HG03575 (cell line): ENCODE measurements around the gene LIM2.
A peak's percentile ranks its signal among the peaks of the same experiment; 100 is the strongest.
"Not testable (repeated sequence)": the region's sequence is repeated elsewhere in the genome, so short reads cannot be mapped to it uniquely, and the experiment has no call there.

Source experiments
- ATAC-seq: cut with Tn5 transposase; IDR thresholded peaks from one replicate; pipeline ENCODE4 v1.9.1; 2021; ENCODE audit not compliant: unreplicated experiment, insufficient number of reproducible peaks, low FRiP score; ENCODE audit errors: extremely low read depth

The LIM2 gene

GRCh38 chr19:51398096-51398704 lies 10.4 kb upstream of the LIM2 start:
- no peak for ATAC-seq

GRCh38 chr19:51397453-51397852 lies 9.7 kb upstream of the LIM2 start:
- not testable (repeated sequence) for ATAC-seq

- no peak for ATAC-seq
These were observed 8.4 kb upstream of the LIM2 start for GRCh38 chr19:51396175-51396574.

GRCh38 chr19:51394050-51394836 lies 6.5 kb upstream of the LIM2 start:
- peak; percentile 47 for ATAC-seq

DNA sequence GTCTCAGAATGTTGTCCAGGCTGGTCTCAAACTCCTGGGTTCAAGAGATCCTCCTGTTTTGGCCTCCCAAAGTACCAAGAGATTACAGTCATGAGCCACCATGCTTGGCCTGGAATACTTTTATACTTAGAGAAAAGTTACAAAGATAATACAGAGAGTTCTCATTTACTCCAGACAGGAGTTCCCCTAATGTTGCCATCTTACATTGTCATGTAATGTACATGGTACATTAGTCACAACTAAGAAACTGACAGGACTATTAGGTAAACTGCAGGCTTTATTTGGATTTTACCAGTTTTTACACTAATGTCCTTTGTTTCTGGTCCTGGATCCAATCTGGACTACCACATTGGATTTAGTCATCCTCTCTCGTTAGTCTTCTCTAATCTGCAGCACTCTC lies 4.9 kb upstream of the LIM2 start:
- no peak for ATAC-seq

- ATAC-seq: no peak
These were observed 3.4 kb upstream of the LIM2 start for GRCh38 chr19:51391073-51391611.

DNA sequence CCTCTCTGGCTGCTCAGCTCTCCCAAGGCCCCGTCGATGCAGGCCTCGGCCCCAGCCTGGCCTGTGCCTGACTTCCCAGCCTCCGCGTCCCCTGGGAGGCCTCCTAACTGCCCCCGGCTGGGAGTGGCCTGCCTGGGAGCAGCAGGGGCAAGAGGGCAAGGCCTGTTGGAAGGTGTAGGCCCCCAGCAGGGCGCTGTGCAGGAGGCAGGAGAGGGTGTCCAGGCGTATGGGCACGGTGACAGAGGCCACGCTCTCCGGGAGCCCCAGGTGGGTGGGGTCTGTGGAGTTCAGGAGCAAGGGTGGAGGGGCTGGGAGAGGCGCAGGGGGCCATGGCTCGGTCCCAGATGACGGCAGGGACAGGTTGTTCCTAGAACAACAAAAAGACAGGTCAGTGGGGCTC lies 1.4 kb upstream of the LIM2 start:
- ATAC-seq: no peak

- no peak for ATAC-seq
These were observed 773 bp downstream of the LIM2 start for GRCh38 chr19:51386882-51387520.

- no peak for ATAC-seq
These were observed 5.8 kb downstream of the LIM2 start for GRCh38 chr19:51382004-51382403.

DNA sequence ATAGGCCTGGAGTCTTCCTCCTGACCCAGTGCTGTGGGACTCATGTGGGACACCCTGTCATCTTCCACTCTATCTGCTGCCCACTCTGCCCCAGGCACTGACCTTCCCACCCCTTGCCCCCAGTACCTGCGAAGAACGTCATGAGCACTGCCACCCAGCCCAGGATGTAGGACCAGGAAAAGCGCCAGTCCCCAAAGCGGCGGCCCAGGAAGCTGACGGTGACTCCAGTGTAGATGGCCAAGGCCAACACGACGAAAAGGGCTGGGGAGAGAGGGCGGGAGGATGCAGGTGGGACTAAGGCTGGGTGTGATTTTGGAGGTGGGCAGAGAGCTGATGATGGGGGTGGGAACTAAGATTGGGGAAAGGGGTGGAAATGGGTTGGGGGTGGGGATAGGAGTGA lies 7.4 kb downstream of the LIM2 start:
- no peak for ATAC-seq

DNA sequence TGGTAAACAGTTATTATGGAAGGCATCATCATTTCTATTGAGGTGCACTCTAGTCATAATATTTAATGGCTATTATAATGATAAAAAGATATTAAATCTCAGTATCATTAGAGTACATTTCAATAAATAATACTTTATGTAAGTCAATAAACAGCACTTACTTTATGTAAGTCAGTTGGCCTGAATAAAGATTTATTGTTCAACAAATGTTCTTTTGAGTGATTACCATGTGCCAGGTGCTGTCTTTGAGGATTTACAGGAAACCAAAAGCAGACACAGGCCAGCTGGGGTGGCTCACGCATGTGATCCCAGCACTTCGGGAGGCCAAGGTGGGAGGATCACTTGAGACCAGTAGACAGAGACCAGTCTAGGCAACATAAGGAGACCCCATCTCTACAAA lies 10.4 kb downstream of the LIM2 start:
- no peak for ATAC-seq

- ATAC-seq: no peak
These were observed 12.1 kb downstream of the LIM2 start for GRCh38 chr19:51375504-51376221.

- ATAC-seq: no peak
These were observed 14.9 kb downstream of the LIM2 start, which contains the start of gene NKG7 for GRCh38 chr19:51372649-51373504. Gene NKG7 (minus strand): TSS chr19:51372654. CDS start chr19:51372535, 119 bp downstream.

GRCh38 chr19:51372021-51372648 lies 15.6 kb downstream of the LIM2 start:
- no peak for ATAC-seq

DNA sequence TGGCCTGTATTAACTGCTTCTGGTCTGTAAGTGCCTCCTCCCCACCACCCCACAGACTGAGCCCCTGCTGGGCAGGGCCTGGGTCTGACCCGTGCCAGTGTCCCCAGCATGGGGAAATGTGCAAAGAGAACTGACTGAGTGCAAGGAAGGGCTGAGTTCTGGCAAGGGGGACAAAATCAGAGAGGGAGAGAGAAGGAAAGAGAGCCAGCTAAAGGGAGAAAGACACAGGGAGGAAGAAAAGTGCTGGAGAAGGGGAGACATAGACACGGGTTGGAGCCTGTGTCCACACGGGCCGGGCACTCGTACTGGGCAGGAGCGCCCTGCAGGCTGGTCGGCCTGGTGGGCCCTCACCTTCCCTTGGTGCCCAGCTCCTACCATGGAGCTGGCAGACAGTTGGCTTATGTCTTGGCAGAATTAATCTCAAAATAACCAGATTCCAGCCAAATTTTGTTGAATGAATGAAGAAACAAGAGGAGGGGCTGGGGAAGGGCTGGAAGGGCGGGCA lies 16.5 kb downstream of the LIM2 start:
- ATAC-seq: no peak

- ATAC-seq: no peak
These were observed 17.5 kb downstream of the LIM2 start for GRCh38 chr19:51370230-51370629.

DNA sequence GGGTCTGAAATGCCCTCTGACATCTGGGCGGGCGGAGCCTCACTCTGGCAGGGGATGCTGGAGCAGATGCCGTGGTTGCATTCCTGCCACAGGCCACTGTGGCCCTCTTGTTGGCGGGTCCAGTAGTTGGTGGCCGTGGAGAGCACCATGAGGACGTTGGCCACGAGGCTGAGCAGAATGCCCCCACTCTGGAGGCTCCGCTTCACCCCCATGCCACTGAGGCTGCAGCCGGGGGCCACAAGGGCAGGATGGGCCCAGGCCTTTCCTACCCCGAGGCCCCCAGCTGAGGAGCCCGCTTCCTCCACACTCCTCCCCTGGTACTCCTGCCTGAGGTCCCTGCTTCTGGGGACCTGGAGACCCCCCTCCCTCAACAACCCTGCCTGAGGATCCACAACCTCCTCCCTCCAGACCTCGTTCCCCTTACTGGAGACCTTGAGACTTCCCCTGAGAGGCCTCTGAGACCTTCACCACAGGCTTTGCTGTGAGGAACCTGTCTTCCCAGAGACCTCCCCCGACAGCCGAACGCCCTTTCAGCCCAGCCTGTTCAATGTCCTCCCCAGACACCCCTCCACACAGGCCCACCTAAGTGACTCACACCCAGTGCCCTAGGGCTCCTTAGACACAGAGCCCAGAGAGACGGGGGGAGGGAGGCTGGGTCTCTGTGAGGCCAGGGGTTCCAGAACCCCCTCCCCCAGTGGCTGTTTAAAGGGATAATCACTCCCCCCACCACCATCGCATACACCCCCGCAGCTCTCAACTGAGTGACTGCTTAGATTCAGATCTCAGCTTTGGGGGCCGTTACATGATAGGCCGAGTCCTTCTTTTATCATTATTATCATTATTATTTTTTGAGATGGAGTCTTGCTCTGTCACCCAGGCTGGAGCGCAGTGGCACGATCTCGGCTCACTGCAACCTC lies 19.1 kb downstream of the LIM2 start, which contains the start of gene CLDND2:
Gene CLDND2 (minus strand): TSS at position 638 of the 917 bp plus-strand sequence. CDS start 426 bp downstream, at position 212.
- no peak for ATAC-seq
